ENCODE results near the gene DHDH.
"Not testable (repeated sequence)": the region's sequence is repeated elsewhere in the genome, so short reads cannot be mapped to it uniquely, and the experiment has no call there.

Gene DHDH

DNA sequence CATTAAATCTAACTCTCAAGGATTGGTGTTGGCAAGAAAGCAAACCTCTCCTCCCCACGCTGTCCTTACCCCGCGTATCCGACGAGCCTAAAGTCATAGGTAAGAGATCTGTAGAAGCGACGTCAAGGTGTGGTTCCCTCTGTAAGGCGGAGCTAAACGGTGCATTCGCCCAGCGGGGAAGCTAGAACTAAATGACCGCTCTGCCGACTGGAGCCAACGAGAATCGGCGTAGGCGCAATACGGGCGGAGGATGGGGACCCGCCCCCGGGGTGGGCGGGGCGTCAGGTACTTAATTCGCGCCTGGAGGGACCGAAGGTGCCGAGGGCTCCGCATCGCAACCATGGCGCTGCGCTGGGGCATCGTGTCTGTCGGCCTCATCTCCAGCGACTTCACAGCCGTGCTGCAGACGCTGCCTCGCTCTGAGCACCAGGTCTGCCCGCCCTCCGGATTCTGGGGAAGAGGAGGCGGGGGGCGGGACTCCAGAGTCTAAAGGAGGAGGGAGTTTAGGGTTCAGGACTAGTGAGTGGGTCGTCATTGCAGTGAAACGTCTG lies at the start of gene DHDH:
Gene DHDH, plus strand, starts transcription at position 318 of the 551 bp plus-strand sequence. Its CDS starts 23 bp downstream, at position 341.
- TF ChIP-seq, protein P1, sequence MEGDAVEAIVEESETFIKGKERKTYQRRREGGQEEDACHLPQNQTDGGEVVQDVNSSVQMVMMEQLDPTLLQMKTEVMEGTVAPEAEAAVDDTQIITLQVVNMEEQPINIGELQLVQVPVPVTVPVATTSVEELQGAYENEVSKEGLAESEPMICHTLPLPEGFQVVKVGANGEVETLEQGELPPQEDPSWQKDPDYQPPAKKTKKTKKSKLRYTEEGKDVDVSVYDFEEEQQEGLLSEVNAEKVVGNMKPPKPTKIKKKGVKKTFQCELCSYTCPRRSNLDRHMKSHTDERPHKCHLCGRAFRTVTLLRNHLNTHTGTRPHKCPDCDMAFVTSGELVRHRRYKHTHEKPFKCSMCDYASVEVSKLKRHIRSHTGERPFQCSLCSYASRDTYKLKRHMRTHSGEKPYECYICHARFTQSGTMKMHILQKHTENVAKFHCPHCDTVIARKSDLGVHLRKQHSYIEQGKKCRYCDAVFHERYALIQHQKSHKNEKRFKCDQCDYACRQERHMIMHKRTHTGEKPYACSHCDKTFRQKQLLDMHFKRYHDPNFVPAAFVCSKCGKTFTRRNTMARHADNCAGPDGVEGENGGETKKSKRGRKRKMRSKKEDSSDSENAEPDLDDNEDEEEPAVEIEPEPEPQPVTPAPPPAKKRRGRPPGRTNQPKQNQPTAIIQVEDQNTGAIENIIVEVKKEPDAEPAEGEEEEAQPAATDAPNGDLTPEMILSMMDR (conservative IDR thresholded peaks at IDR 0.05; ENCODE audit: low read length) = no peak
- H3K4me3 ChIP-seq (ENCODE audit: low read length) = peak within 1 kb of the TSS; percentile 55
- DNase-seq (ENCODE audit: low read depth) = no peak

DNA sequence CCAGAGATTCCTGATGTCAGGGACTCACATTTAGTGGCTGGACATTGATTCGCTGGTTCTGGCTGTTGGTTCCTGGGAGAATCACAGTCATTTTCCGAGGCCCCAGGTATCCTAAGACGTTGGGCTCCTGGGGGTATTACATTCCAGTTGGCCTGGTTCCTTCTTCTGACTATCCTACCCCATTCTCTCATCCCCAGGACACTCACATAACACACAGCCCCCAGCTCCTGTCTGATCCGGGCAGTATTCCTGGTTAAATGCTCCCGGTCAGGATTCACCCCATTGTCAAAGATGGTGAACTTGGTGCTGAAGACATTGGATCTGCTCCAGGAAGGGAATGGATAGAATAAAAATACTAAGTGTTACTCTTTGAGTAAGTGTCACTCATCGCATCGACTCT lies 49.8 kb upstream of the DHDH start:
- H3K4me3 ChIP-seq (ENCODE audit: low read length) = no peak overlapping the region
- TF ChIP-seq, protein P1 (conservative IDR thresholded peaks at IDR 0.05; ENCODE audit: low read length) = no peak
- DNase-seq (ENCODE audit: low read depth) = no peak

DNA sequence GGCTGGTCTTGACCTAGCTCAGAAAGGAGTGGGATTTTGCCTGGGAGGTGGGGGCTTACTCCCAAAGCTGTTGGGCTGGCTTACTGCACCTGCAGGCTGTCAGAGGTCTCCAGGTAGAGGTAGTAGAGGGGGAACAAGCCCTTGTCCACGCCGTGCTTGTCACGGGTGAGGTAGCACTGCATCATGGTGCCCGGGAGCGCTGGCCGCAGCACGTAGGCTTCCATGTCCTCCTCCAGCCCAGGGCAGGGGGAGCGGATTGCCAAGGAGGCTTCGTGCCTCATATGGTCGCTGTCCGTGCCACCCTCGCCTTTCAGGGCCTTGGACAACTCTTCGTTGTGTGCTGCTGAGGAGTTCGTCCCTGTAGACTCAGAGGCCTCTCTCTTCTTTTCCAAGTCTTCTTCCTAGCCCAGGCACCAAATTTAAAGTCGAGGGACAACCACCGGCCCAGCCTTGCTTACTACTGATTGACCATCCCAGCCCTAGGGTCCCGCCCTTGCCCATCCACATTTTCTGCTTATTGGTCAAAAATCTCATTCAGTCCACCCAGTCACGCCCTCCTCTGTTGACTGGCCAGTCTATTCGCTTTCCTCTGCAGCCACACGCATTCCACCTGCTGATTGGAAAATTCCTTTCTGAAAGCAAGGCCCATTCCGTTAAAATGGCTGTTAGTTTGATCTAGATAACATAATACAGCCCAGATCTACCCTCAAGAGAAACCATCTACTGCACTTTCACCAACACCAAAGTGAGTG lies 45.5 kb upstream of the DHDH start:
- H3K4me3 ChIP-seq (ENCODE audit: low read length) = no peak overlapping the region
- DNase-seq (ENCODE audit: low read depth) = no peak
- TF ChIP-seq, protein P1 (conservative IDR thresholded peaks at IDR 0.05; ENCODE audit: low read length) = no peak

DNA sequence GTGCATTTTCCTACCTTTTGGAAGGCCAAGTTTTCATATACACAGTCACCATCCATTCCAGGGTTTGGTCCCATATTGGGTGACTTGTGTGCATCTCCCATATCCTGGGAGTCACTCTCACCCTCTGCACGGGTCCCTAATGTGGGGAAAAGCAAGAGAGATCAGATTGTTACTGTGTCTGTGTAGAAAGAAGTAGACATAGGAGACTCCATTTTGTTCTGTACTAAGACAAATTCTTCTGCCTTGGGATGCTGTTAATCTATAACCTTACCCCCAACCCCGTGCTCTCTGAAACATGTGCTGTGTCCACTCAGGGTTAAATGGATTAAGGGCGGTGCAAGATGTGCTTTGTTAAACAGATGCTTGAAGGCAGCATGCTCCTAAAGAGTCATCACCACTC lies 44.0 kb upstream of the DHDH start:
- not testable (repeated sequence) for DNase-seq (ENCODE audit: low read depth); H3K4me3 ChIP-seq (ENCODE audit: low read length)

DNA sequence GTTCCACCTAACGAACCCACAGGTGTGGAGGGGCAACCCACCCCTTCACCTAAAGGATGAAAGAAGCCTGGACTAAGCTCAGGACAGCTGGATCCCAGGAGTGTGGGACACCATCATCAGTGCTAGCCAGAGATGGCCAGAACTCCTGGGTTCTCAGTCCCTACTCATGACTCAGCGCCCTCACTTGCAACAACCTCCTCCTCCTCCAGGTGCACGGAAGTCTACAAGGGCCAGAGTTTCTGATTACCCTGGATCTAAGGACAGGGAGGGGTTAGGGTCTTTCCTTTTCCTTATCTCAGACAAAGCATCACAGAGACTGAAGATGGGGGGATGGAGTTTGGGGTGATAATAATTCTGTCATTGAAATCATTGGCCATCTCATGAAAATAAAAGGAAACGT lies 42.9 kb upstream of the DHDH start:
- H3K4me3 ChIP-seq (ENCODE audit: low read length) = no peak overlapping the region
- DNase-seq (ENCODE audit: low read depth) = no peak
- TF ChIP-seq, protein P1 (conservative IDR thresholded peaks at IDR 0.05; ENCODE audit: low read length) = no peak

DNA sequence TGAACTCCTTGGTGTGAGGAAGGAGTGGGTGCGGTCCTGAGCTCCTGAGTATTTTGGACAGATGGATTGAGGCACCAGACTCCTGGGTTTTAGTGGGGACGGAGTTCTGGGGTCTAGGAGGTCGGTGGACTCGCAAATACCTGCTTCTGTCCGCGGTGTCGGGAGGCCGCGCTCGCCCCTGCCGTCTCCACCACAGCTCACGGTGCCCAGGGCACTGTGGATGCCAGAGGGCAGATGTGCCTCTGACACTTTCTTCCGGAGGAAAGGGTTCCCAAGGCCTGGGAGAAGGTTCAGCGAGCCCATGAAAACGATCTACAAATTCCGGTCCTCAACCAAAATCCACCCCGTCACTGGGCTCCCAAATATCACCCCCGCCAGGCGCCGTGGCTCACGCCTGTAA lies 38.3 kb upstream of the DHDH start:
- TF ChIP-seq, protein P1 (conservative IDR thresholded peaks at IDR 0.05; ENCODE audit: low read length) = no peak
- DNase-seq (ENCODE audit: low read depth) = no peak
- no peak overlapping the region for H3K4me3 ChIP-seq (ENCODE audit: low read length)

DNA sequence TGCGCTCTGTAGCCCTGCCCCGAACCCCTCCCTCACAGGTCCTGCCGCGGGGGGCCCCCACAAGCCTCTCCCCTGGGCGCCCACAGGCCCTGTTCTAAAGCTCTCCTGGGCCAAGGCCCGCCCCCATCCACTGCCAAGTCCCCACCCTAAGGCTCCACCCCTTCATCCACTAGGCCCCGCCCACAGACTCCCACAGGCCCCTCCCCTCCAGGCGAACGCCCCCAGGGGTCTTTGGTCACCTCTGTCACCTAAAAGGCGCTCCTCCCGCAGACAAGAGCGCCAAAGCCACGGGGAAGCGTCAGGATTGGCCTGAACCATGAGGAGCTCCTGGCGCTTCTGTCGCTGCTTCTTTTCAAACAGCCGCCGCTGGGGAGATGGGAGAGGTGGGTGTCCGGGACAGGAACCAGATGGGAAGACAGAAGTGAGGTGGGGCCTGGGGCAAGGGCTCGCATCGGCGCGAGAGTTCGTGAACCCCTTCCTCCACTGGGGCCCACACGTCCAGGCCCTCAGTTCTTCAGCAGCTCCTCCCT lies 37.2 kb upstream of the DHDH start:
- DNase-seq (ENCODE audit: low read depth) = peak; percentile 33
- TF ChIP-seq, protein P1 (conservative IDR thresholded peaks at IDR 0.05; ENCODE audit: low read length) = no peak
- H3K4me3 ChIP-seq (ENCODE audit: low read length) = peak overlapping the region; percentile 39
